ENCODE results near the gene PPP1R3G.

DNA sequence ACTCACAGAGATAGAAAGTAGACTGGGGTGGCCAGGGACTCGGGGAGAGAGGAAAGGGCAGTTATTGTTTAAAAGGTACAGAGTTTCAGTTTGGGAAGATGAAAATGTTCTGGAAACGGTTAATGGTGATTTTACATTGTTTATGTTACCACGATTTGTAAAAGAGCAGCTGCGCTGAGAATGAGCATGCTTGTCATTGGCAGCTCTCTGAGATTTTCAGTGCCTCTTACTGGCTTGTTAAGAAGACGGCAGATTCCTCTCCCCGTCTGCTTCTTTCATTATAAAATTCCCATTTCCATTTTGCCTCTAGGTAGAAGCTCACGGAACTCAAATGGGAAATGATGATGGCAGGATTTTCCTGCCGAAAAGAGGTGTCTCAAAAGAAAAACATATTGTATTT is 39.7 kb upstream of the PPP1R3G start:
- TF ChIP-seq, protein P1, sequence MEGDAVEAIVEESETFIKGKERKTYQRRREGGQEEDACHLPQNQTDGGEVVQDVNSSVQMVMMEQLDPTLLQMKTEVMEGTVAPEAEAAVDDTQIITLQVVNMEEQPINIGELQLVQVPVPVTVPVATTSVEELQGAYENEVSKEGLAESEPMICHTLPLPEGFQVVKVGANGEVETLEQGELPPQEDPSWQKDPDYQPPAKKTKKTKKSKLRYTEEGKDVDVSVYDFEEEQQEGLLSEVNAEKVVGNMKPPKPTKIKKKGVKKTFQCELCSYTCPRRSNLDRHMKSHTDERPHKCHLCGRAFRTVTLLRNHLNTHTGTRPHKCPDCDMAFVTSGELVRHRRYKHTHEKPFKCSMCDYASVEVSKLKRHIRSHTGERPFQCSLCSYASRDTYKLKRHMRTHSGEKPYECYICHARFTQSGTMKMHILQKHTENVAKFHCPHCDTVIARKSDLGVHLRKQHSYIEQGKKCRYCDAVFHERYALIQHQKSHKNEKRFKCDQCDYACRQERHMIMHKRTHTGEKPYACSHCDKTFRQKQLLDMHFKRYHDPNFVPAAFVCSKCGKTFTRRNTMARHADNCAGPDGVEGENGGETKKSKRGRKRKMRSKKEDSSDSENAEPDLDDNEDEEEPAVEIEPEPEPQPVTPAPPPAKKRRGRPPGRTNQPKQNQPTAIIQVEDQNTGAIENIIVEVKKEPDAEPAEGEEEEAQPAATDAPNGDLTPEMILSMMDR (conservative IDR thresholded peaks at IDR 0.05 in 1 of 2, IDR thresholded peaks at IDR 0.05 in 1 of 2; ENCODE audit: low read depth in 1 of 2, low read length in 2 of 2) = no peak
- TF ChIP-seq EZH2 (IDR thresholded peaks at IDR 0.05; ENCODE audit: low read length, missing control alignments) = no peak

Measured in fibroblast of lung (primary cell).